HG02938 (cell line): ENCODE measurements around the gene ALG12.

Source experiments
- ATAC-seq: cut with Tn5 transposase; IDR thresholded peaks from one replicate; pipeline ENCODE4 v1.9.1; 2021; ENCODE audit warnings: mild to moderate bottlenecking, moderate library complexity; ENCODE audit not compliant: unreplicated experiment

ALG12 gene

GRCh38 chr22:49850959-49851802 lies 67.1 kb downstream of the ALG12 start:
- no peak for ATAC-seq
